CD14-positive monocyte (primary cell): Measurements from ENCODE around the gene SEC16A. TPM values are rescaled to one million over a fixed set of nuclear protein-coding genes. Genes with fewer than 3 reads are reported as not detected.

Experiments used
- DNase-seq, 3 donors: peaks; one replicate each; pipeline ENCODE4 v3.0.0-alpha.2; 2011 to 2022
- H2AFZ ChIP-seq: 2 replicates; pipeline ENCODE4 v1.6.0; 2012; ENCODE audit warnings: mild to moderate bottlenecking, low read depth, low read length, inconsistent platforms; ENCODE audit not compliant: insufficient read depth, poor library complexity, severe bottlenecking
- H3K27ac ChIP-seq, 2 donors: 1 replicate in 1 of 2; 2 replicates in 1 of 2; pipeline ENCODE4 v1.5.1; 2012 to 2013; ENCODE audit warnings: low read length in 2 of 2, control low read depth in 1 of 2, inconsistent platforms in 1 of 2, low read depth in 1 of 2, mild to moderate bottlenecking in 1 of 2
- H3K27me3 ChIP-seq, 2 donors: one replicate each; pipeline versions ENCODE4 v1.6.0 to v1.6.1; 2011 to 2013; ENCODE audit warnings: low read length in 2 of 2; ENCODE audit not compliant: control insufficient read depth in 2 of 2, insufficient read depth in 2 of 2
- H3K36me3 ChIP-seq, 2 donors: replicated peaks in 1 of 2; 1 replicate in 1 of 2; 2 replicates in 1 of 2; pipeline versions ENCODE4 v1.5.1 to v1.6.1; 2012 to 2013; ENCODE audit warnings: low read length in 2 of 2, control low read depth in 1 of 2, inconsistent platforms in 1 of 2, mild to moderate bottlenecking in 1 of 2; ENCODE audit not compliant: insufficient read depth in 2 of 2, control insufficient read depth in 1 of 2
- H3K4me1 ChIP-seq, 2 donors: 1 replicate in 1 of 2; 2 replicates in 1 of 2; pipeline versions ENCODE4 v1.5.1 to v1.6.1; 2012 to 2013; ENCODE audit warnings: low read length in 2 of 2, control low read depth in 1 of 2, inconsistent platforms in 1 of 2, mild to moderate bottlenecking in 1 of 2, moderate library complexity in 1 of 2; ENCODE audit not compliant: insufficient read depth in 2 of 2, control insufficient read depth in 1 of 2
- H3K4me2 ChIP-seq: replicated peaks from 2 replicates; pipeline ENCODE3; 2012; ENCODE audit warnings: low read length, moderate library complexity, mild to moderate bottlenecking; ENCODE audit not compliant: poor library complexity, severe bottlenecking; ENCODE audit errors: extremely low read depth
- H3K4me3 ChIP-seq, 3 experiments: fragments of 200-600 bp in 1 of 3; sonication (generic) in 1 of 3; replicated peaks in 1 of 3; 1 replicate in 2 of 3; 2 replicates in 1 of 3; pipeline ENCODE4 v1.5.1; 2011 to 2013; ENCODE audit warnings: low read length in 3 of 3, mild to moderate bottlenecking in 3 of 3, control low read depth in 2 of 3, low read depth in 2 of 3, inconsistent platforms in 1 of 3, moderate library complexity in 1 of 3
- H3K79me2 ChIP-seq: 2 replicates; pipeline ENCODE4 v1.6.0; 2012; ENCODE audit warnings: mild to moderate bottlenecking, control low read depth, inconsistent platforms, low read length, moderate library complexity; ENCODE audit not compliant: insufficient read depth
- H3K9ac ChIP-seq: 2 replicates; pipeline ENCODE4 v1.6.0; 2017; ENCODE audit warnings: low read length, mild to moderate bottlenecking; ENCODE audit not compliant: insufficient read depth, poor library complexity, severe bottlenecking
- H3K9me3 ChIP-seq, 2 donors: replicated peaks in 1 of 2; 1 replicate in 1 of 2; 2 replicates in 1 of 2; pipeline versions ENCODE4 v1.5.1 to v1.6.1; 2012 to 2013; ENCODE audit warnings: low read length in 2 of 2, control low read depth in 1 of 2; ENCODE audit not compliant: control insufficient read depth in 1 of 2, insufficient read depth in 1 of 2
- H4K20me1 ChIP-seq: 2 replicates; pipeline ENCODE4 v1.6.0; 2012; ENCODE audit warnings: mild to moderate bottlenecking, low read length, control low read depth, moderate library complexity; ENCODE audit not compliant: insufficient read depth
- H3K27ac Mint-ChIP-seq, 7 donors: one replicate each; pipeline ENCODE4 v1.8.0; 2020; ENCODE audit warnings: mild to moderate bottlenecking in 7 of 7, mixed read lengths in 7 of 7, moderate library complexity in 6 of 7, inconsistent platforms in 2 of 7
- H3K27me3 Mint-ChIP-seq, 3 donors: one replicate each; pipeline ENCODE4 v1.8.0; 2021 to 2022; ENCODE audit warnings: low read depth in 3 of 3, mild to moderate bottlenecking in 3 of 3, mixed read lengths in 3 of 3, moderate library complexity in 3 of 3, inconsistent platforms in 1 of 3
- H3K36me3 Mint-ChIP-seq, 2 donors: one replicate each; pipeline ENCODE4 v1.8.0; 2020; ENCODE audit warnings: mixed read lengths in 2 of 2, inconsistent platforms in 1 of 2, mild to moderate bottlenecking in 1 of 2
- H3K4me1 Mint-ChIP-seq: one replicate; pipeline ENCODE4 v1.8.0; 2020; ENCODE audit warnings: mild to moderate bottlenecking, mixed read lengths
- H3K4me3 Mint-ChIP-seq, 2 donors: one replicate each; pipeline ENCODE4 v1.8.0; 2020; ENCODE audit warnings: mild to moderate bottlenecking in 2 of 2, mixed read lengths in 2 of 2, moderate library complexity in 1 of 2
- H3K9me3 Mint-ChIP-seq, 7 donors: one replicate each; pipeline ENCODE4 v1.8.0; 2020 to 2022; ENCODE audit warnings: mixed read lengths in 7 of 7, mild to moderate bottlenecking in 6 of 7, moderate library complexity in 6 of 7, inconsistent platforms in 2 of 7
- CTCF ChIP-seq: fragments of 200-600 bp; IDR thresholded peaks from one replicate; pipeline ENCODE4 v1.8.0; 2022; ENCODE audit warnings: antibody characterized with exemption, mild to moderate bottlenecking
- WGBS: methylation state at CpG from one replicate; pipeline ENCODE4 v1.1.5; 2013; ENCODE audit warnings: missing lambda C conversion rate; ENCODE audit not compliant: insufficient coverage; 5-methylcytosine and 5-hydroxymethylcytosine counted together
- intact Hi-C, 2 donors: fragments of 100-400 bp; cut with micrococcal nuclease; formaldehyde crosslinking; loops; one replicate each; pipeline versions ENCODE4 v1.15.0 to v1.15.1; 2023
- polyA plus RNA-seq, 3 donors: library from polyadenylated mRNA; depleted of rRNA in 1 of 3; unstranded in 2 of 3; stranded (reverse) in 1 of 3; fragments of 300-500 nt in 2 of 3; fragments of >200 nt in 1 of 3; fragmentation: Illumina TruSeq in 2 of 3; gene quantifications; 1 replicate in 2 of 3; 2 replicates in 1 of 3; pipeline ENCODE4 v1.2.3, GENCODE V29; 2012 to 2021

The SEC16A gene
- polyA plus RNA-seq, 3 donors: 11.1 to 36.8 (median 19.1) TPM

DNA sequence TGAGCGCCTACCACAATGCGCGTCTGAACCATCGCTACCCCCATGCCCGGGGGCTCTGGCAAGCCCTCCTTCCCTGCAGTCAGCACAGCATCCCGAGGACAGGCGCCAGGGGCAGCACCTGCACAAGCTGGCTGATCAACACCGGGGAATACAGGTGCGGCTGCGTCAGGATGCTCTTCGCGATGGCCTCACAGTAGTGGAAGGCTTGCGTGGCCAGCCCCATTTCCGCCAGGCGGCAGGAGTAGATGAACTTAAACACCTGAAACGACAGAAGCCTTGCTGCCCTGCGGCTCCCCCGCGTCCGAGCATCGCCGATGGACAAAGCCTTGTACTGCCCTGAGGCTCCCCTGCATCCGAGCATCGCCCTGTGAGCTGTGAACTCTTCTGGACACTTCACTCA, 25.5 kb downstream of the SEC16A start:
- H3K27ac ChIP-seq: no peak overlapping the region
- intact Hi-C loops: no loop called here
- H3K36me3 ChIP-seq: peaks cover 91 to 93% of the 10 kb centered on the region in 2 donors
- H3K79me2 ChIP-seq: no peaks in the 10 kb centered on the region
- no peaks in the 10 kb centered on the region for H3K4me1 Mint-ChIP-seq
- H3K36me3 Mint-ChIP-seq: peaks cover 81 to 99% of the 10 kb centered on the region in 2 donors
- no peaks in the 10 kb centered on the region for H3K9me3 Mint-ChIP-seq
- H2AFZ ChIP-seq: no peak overlapping the region
- no peak for TF ChIP-seq CTCF
- H3K4me3 ChIP-seq: no peak overlapping the region
- H3K4me2 ChIP-seq: no peak overlapping the region
- H3K27me3 Mint-ChIP-seq: peaks cover 0 to 1% (median 0%) of the 10 kb centered on the region in 3 donors
- no peaks in the 10 kb centered on the region for H3K27me3 ChIP-seq
- no peak overlapping the region for H3K9ac ChIP-seq
- no peak overlapping the region for H3K4me3 Mint-ChIP-seq
- peaks cover 55% of the 10 kb centered on the region for H4K20me1 ChIP-seq
- peak overlapping the region in 1 of 7 donors; percentile 82 for H3K27ac Mint-ChIP-seq
- H3K9me3 ChIP-seq: no peaks in the 10 kb centered on the region
- no peak for DNase-seq
- no peaks in the 10 kb centered on the region for H3K4me1 ChIP-seq
- WGBS: 98% methylated on average over 24 of the region's 24 CpGs

DNA sequence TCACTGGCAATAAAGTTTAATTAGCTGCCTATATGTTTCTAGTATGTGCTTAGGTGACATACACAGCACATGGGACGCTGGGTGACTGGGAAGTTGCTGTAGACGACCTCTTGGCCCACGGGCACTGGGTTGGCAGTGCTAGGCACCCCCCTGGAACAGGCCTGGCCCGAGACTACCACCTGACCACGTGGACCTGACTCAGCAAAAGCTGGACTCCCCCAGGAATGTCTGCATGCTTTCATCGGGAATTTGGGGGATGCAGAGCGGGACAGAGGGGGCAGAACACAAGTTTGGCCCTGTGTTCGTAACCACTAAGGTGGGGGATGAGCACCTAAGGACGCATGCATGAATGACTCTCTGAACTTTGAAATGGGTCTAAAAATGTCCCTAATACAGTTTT, 26.6 kb downstream of the SEC16A start:
- Histone ChIP-seq H3K9me3 (no peaks in the 10 kb centered on the region), H3K27ac (no peak overlapping the region), H2AFZ (no peak overlapping the region), H3K4me1 (no peaks in the 10 kb centered on the region), H3K4me2 (no peak overlapping the region), H3K36me3 (peaks cover 88 to 90% of the 10 kb centered on the region in 2 donors), H3K27me3 (no peaks in the 10 kb centered on the region), H3K4me3 (no peak overlapping the region), H3K9ac (no peak overlapping the region), H4K20me1 (peaks cover 51% of the 10 kb centered on the region), H3K79me2 (no peaks in the 10 kb centered on the region)
- Mint-ChIP-seq H3K4me1 (no peaks in the 10 kb centered on the region), H3K27me3 (peaks cover 0 to 1% (median 0%) of the 10 kb centered on the region in 3 donors), H3K27ac (peak overlapping the region in 2 of 7 donors; percentile 11 to 45), H3K4me3 (no peak overlapping the region), H3K36me3 (peaks cover 81 to 99% of the 10 kb centered on the region in 2 donors), H3K9me3 (peaks cover 0 to 2% (median 0%) of the 10 kb centered on the region in 7 donors)
- WGBS: 93% methylated on average over 9 of the region's 9 CpGs
- TF ChIP-seq CTCF: no peak
- DNase-seq: no peak
- intact Hi-C loops: no loop called here
